A673 (cell line): ENCODE measurements around the gene PCP2. TPM values are rescaled to one million over a fixed set of nuclear protein-coding genes. Genes with fewer than 3 reads are reported as not detected.

Experiments
- BruUV-seq: library from RNA; stranded (reverse); fragments of 400-500 nt; replicated peaks from 2 replicates; lab custom pipeline; 2021; lab: Mats Ljungman, UMichigan
- CTCF ChIA-PET: fragments of 300-600 bp; sonication (Branson Sonifier 250); formaldehyde crosslinking; loops from one replicate; lab custom pipeline; 2022; ENCODE audit warnings: antibody characterized with exemption; lab: Charles Lee
- POLR2A ChIA-PET: fragments of 300-600 bp; sonication (Branson Sonifier 250); formaldehyde crosslinking; loops from one replicate; lab custom pipeline; 2022; ENCODE audit warnings: antibody characterized with exemption; ENCODE audit not compliant: low non-redundant PET; lab: Charles Lee
- DNase-seq: peaks from one replicate; pipeline ENCODE4 v3.0.0-alpha.2; 2015; ENCODE audit warnings: low spot score
- H3K27ac ChIP-seq: fragments of 200-600 bp; sonication (generic); 2 replicates; pipeline ENCODE4 v1.5.1; 2016; ENCODE audit warnings: mixed run types, low read depth, mild to moderate bottlenecking, mixed read lengths, antibody characterized with exemption, low read length; ENCODE audit not compliant: poor library complexity, severe bottlenecking
- H3K27me3 ChIP-seq: fragments of 200-600 bp; sonication (generic); replicated peaks from 2 replicates; pipeline ENCODE4 v1.6.1; 2017; ENCODE audit warnings: mixed run types, low read depth, mild to moderate bottlenecking, mixed read lengths, antibody characterized with exemption, low read length; ENCODE audit not compliant: insufficient read depth, poor library complexity
- H3K36me3 ChIP-seq: fragments of 200-600 bp; sonication (generic); 2 replicates; pipeline ENCODE4 v1.6.1; 2016; ENCODE audit warnings: mixed run types, mild to moderate bottlenecking, mixed read lengths, antibody characterized with exemption, low read length; ENCODE audit not compliant: insufficient read depth, poor library complexity, severe bottlenecking
- H3K4me1 ChIP-seq: fragments of 200-600 bp; sonication (generic); 2 replicates; pipeline ENCODE4 v1.6.1; 2017; ENCODE audit warnings: mixed run types, mild to moderate bottlenecking, mixed read lengths, antibody characterized with exemption, low read length; ENCODE audit not compliant: insufficient read depth, poor library complexity, severe bottlenecking
- H3K4me3 ChIP-seq: fragments of 200-600 bp; sonication (generic); 2 replicates; pipeline ENCODE4 v1.5.1; 2016; ENCODE audit warnings: low read depth, mixed run types, mild to moderate bottlenecking, mixed read lengths, low read length; ENCODE audit not compliant: poor library complexity, severe bottlenecking
- H3K9me3 ChIP-seq: fragments of 200-600 bp; sonication (generic); 2 replicates; pipeline ENCODE4 v1.6.1; 2016; ENCODE audit warnings: mixed run types, low read depth, mild to moderate bottlenecking, mixed read lengths, antibody characterized with exemption, low read length; ENCODE audit not compliant: poor library complexity, severe bottlenecking
- EZH2 ChIP-seq: fragments of 200-600 bp; sonication (generic); IDR thresholded peaks from 2 replicates; pipeline ENCODE4 v1.6.1; 2017; ENCODE audit warnings: borderline replicate concordance, low read depth, mild to moderate bottlenecking, mixed read lengths, antibody characterized with exemption, low read length; ENCODE audit not compliant: poor library complexity, severe bottlenecking
- intact Hi-C: fragments of 100-400 bp; cut with micrococcal nuclease; formaldehyde crosslinking; loops from one replicate; pipeline ENCODE4 v1.10.0; 2022; ENCODE audit not compliant: unreplicated experiment
- total RNA-seq: library from RNA; stranded (reverse); gene quantifications from 2 replicates; pipeline ENCODE4 v1.2.3, GENCODE V29; 2021
- TF ChIP-seq, protein P1 (sequence below): fragments of 300-800, 200-600 bp; sonication (generic); conservative IDR thresholded peaks from 2 replicates; pipeline ENCODE4 v1.5.1; 2017; ENCODE audit warnings: low read depth, mild to moderate bottlenecking, antibody characterized with exemption, low read length, moderate library complexity, mixed read lengths

The PCP2 gene
- total RNA-seq, 1 experiment from 2014 or later = not detected

DNA sequence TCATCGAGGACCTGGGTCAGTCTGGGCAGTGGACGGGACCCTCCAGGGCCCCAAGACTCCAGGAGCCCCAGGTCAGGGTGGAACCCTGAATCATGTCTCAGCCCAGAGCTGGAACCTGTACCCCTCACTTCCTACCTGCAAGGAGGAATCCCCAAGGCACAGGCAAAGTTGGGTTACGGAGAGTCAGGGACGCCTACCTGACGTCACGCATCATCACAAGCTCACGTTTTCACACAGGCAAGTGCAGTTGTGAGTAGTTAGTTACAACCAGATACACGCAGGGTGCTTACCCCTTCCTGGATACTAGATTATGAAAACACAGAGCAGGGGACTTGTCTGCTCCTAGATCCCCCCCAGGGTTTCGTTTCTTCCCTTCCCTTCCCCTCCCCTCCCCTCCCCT lies 37.3 kb upstream of the PCP2 start:
- H3K36me3 ChIP-seq = no peaks in the 10 kb centered on the region
- TF ChIP-seq, protein P1, sequence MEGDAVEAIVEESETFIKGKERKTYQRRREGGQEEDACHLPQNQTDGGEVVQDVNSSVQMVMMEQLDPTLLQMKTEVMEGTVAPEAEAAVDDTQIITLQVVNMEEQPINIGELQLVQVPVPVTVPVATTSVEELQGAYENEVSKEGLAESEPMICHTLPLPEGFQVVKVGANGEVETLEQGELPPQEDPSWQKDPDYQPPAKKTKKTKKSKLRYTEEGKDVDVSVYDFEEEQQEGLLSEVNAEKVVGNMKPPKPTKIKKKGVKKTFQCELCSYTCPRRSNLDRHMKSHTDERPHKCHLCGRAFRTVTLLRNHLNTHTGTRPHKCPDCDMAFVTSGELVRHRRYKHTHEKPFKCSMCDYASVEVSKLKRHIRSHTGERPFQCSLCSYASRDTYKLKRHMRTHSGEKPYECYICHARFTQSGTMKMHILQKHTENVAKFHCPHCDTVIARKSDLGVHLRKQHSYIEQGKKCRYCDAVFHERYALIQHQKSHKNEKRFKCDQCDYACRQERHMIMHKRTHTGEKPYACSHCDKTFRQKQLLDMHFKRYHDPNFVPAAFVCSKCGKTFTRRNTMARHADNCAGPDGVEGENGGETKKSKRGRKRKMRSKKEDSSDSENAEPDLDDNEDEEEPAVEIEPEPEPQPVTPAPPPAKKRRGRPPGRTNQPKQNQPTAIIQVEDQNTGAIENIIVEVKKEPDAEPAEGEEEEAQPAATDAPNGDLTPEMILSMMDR = no peak
- TF ChIP-seq EZH2 = no peak
- POLR2A ChIA-PET = no interaction called here
- DNase-seq = no peak
- H3K27me3 ChIP-seq = no peaks in the 10 kb centered on the region
- BruUV-seq = no TSS peak
- H3K4me3 ChIP-seq = no peak overlapping the region
- intact Hi-C loops = no loop called here
- H3K4me1 ChIP-seq = peaks cover 3% of the 10 kb centered on the region
- H3K9me3 ChIP-seq = no peaks in the 10 kb centered on the region
- H3K27ac ChIP-seq = no peak overlapping the region
- CTCF ChIA-PET = no interaction called here

DNA sequence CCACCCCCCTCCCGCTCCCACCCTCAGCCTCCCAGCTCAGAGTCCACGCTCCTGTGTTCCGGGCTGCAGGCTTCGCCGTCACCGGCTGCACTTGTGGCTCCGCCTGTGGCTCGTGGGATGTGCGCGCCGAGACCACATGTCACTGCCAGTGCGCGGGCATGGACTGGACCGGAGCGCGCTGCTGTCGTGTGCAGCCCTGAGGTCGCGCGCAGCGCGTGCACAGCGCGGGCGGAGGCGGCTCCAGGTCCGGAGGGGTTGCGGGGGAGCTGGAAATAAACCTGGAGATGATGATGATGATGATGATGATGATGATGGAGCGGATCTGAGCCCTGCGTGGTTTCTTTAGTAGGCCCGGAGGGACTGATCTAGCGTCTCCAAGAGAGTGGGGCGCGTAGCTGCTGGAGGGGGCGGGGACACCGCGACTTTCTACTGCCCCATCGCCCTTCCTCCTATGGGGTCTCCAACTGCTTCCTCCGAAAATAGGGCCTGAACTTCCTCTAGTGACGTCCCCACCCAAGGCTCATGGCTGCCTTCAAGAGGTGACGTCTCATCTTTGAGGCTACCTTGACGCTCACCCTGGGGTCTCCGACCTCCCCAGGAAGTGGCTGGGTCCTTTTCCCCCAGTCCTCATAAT lies 36.7 kb upstream of the PCP2 start:
- BruUV-seq = no TSS peak
- POLR2A ChIA-PET = no interaction called here
- intact Hi-C loops = no loop called here

DNA sequence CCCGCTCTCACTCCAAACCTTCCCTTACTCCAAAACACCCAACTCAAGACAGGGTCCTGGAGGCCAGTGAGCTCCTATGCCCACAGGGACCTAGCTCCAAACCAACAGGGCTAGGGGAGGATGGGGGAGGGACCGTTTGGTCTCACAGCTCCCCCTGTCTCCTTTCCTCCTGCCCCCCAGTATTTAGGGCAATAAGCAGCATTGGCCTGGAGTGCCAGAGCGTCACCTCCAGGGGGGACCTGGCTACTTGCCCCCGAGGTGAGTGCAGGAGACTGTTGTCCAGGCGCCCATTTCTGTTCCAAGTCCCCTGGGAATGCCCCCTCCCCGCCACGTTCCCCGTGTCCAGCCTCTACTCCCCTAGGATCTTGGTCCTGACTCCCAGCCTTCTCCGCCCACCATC lies 36.1 kb upstream of the PCP2 start:
- ChIA-PET POLR2A (no interaction called here), CTCF (no interaction called here)
- H3K9me3 ChIP-seq = no peaks in the 10 kb centered on the region
- peaks cover 3% of the 10 kb centered on the region for H3K4me1 ChIP-seq
- no peak overlapping the region for H3K4me3 ChIP-seq
- no peaks in the 10 kb centered on the region for H3K36me3 ChIP-seq
- no peak for DNase-seq
- TF ChIP-seq EZH2 = no peak
- TF ChIP-seq, protein P1 = no peak
- H3K27me3 ChIP-seq = no peaks in the 10 kb centered on the region
- no peak overlapping the region for H3K27ac ChIP-seq
- BruUV-seq = no TSS peak
- intact Hi-C loops = no loop called here

More for the DNA sequence above, 36.7 kb upstream of the PCP2 start:
- peaks cover 3% of the 10 kb centered on the region for H3K4me1 ChIP-seq
- no peak overlapping the region for H3K27ac ChIP-seq
- H3K27me3 ChIP-seq = no peaks in the 10 kb centered on the region
- H3K4me3 ChIP-seq = peak overlapping the region; percentile 34
- no peaks in the 10 kb centered on the region for H3K9me3 ChIP-seq
- peak; percentile 35 for DNase-seq
- TF ChIP-seq, protein P1 = no peak
- CTCF ChIA-PET = no interaction called here
- no peaks in the 10 kb centered on the region for H3K36me3 ChIP-seq
